Tibial nerve (tissue), 4 donors: ENCODE results near the gene NEDD4L. TPM values are rescaled to one million over a fixed set of nuclear protein-coding genes. Genes with fewer than 3 reads are reported as not detected.

Experiments
- DNase-seq, 2 donors: peaks; one replicate each; pipeline ENCODE4 v3.0.0-alpha.2; 2019; ENCODE audit warnings: low spot score in 2 of 2
- H3K27ac ChIP-seq, 4 donors: fragments of 200-600 bp; sonication (generic) in 3 of 4; one replicate each; pipeline ENCODE4 v1.5.1; 2017 to 2019; ENCODE audit warnings: mild to moderate bottlenecking in 1 of 4
- H3K27me3 ChIP-seq, 2 donors: fragments of 200-600 bp; sonication (generic) in 1 of 2; one replicate each; pipeline versions ENCODE4 v1.5.1 to v1.6.0; 2017 to 2019
- H3K36me3 ChIP-seq, 3 donors: fragments of 200-600 bp; sonication (generic); one replicate each; pipeline ENCODE4 v1.5.1; 2018 to 2019
- H3K4me1 ChIP-seq, 4 donors: fragments of 200-600 bp; sonication (generic) in 3 of 4; one replicate each; pipeline ENCODE4 v1.5.1; 2017 to 2019
- H3K4me3 ChIP-seq, 4 donors: fragments of 200-600 bp; sonication (generic) in 3 of 4; one replicate each; pipeline ENCODE4 v1.5.1; 2017 to 2019; ENCODE audit warnings: mild to moderate bottlenecking in 1 of 4, moderate library complexity in 1 of 4
- H3K9me3 ChIP-seq, 4 donors: fragments of 200-600 bp; sonication (generic) in 3 of 4; one replicate each; pipeline ENCODE4 v1.5.1; 2017 to 2019
- EP300 ChIP-seq, 2 donors: sonication (generic); formaldehyde crosslinking; IDR thresholded peaks; one replicate each; pipeline ENCODE4 v1.6.1; 2017; ENCODE audit warnings: antibody characterized with exemption in 2 of 2, mild to moderate bottlenecking in 1 of 2
- POLR2A ChIP-seq, 2 donors: fragments of 450-650 bp; IDR thresholded peaks; one replicate each; pipeline ENCODE4 v1.6.1; 2017; ENCODE audit warnings: antibody characterized with exemption in 2 of 2, mild to moderate bottlenecking in 2 of 2, moderate library complexity in 2 of 2
- WGBS, 2 donors: methylation state at CpG; one replicate each; pipeline ENCODE4 v1.1.5; 2018; 5-methylcytosine and 5-hydroxymethylcytosine counted together
- total RNA-seq, 4 donors: library from RNA; depleted of rRNA; stranded (reverse); fragments of >200 nt; gene quantifications; one replicate each; pipeline ENCODE4 v1.1.0, GENCODE V29; 2016
- TF ChIP-seq, protein P1 (sequence below), 5 experiments: fragments of 200-600 bp in 3 of 5; fragments of 450-650 bp in 2 of 5; sonication (generic) in 3 of 5; IDR thresholded peaks; one replicate each; pipeline ENCODE4 v1.5.1; 2016 to 2019; ENCODE audit warnings: antibody characterized with exemption in 5 of 5, mild to moderate bottlenecking in 3 of 5, moderate library complexity in 2 of 5

The NEDD4L gene
- total RNA-seq, 4 donors from 2014 or later: 15.3 to 59.9 (median 26.8) TPM

DNA sequence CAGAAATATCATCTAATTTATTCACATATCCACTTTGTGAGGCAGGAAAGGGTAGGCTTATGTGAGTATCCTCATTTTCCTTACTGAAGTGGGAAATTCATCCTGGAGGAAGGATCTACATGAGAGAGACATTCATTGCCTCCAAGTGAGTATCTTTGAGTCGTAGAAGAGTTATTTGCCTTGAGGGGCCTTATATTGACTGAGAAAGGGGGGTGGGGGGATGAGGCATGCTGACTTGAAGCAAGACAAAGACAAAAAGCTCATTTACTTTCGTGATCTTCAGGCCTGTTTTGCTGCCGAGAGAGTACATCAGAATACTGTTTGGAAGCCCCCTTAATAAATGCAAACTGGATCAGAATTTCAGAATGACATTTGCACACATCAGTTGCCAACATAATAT lies 17.6 kb upstream of the NEDD4L start:
- Histone ChIP-seq H3K4me1 (peaks cover 0 to 7% (median 0%) of the 10 kb centered on the region in 4 donors), H3K36me3 (no peaks in the 10 kb centered on the region), H3K27ac (no peak overlapping the region), H3K9me3 (no peaks in the 10 kb centered on the region), H3K27me3 (no peaks in the 10 kb centered on the region), H3K4me3 (no peak overlapping the region)
- WGBS, 2 donors: 58 to 61% methylated on average over 3 of the region's 3 CpGs
- TF ChIP-seq POLR2A (IDR thresholded peaks at IDR 0.05): no peak
- no peak for DNase-seq

DNA sequence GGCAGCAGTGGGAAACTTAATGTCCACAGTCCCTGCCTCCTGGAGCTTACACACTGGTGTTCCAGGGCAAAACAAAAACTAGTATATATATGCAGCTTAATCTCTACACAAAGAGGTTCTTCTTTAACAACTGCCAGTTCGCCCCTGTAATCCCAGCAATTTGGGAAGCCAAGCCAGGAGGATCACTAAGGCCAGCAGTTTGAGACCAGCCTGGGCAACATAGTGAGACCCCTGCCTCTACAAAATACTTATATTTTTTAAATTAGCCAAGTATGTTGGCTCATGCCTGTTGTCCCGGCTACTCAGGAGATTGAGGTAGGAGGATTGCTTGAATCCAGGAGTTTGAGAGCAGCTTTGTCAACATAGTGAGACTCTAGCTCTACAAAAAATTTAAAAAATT lies 17.2 kb upstream of the NEDD4L start:
- H3K9me3 ChIP-seq: no peaks in the 10 kb centered on the region
- peaks cover 0 to 7% (median 0%) of the 10 kb centered on the region in 4 donors for H3K4me1 ChIP-seq
- 66 to 73% methylated on average over 2 of the region's 2 CpGs for WGBS, 2 donors
- no peaks in the 10 kb centered on the region for H3K27me3 ChIP-seq
- H3K36me3 ChIP-seq: no peaks in the 10 kb centered on the region
- TF ChIP-seq, protein P1, sequence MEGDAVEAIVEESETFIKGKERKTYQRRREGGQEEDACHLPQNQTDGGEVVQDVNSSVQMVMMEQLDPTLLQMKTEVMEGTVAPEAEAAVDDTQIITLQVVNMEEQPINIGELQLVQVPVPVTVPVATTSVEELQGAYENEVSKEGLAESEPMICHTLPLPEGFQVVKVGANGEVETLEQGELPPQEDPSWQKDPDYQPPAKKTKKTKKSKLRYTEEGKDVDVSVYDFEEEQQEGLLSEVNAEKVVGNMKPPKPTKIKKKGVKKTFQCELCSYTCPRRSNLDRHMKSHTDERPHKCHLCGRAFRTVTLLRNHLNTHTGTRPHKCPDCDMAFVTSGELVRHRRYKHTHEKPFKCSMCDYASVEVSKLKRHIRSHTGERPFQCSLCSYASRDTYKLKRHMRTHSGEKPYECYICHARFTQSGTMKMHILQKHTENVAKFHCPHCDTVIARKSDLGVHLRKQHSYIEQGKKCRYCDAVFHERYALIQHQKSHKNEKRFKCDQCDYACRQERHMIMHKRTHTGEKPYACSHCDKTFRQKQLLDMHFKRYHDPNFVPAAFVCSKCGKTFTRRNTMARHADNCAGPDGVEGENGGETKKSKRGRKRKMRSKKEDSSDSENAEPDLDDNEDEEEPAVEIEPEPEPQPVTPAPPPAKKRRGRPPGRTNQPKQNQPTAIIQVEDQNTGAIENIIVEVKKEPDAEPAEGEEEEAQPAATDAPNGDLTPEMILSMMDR (IDR thresholded peaks at IDR 0.05): no peak
- TF ChIP-seq POLR2A (IDR thresholded peaks at IDR 0.05): no peak
- no peak for TF ChIP-seq EP300 (IDR thresholded peaks at IDR 0.05)
- no peak for DNase-seq
- H3K4me3 ChIP-seq: no peak overlapping the region
- no peak overlapping the region for H3K27ac ChIP-seq

DNA sequence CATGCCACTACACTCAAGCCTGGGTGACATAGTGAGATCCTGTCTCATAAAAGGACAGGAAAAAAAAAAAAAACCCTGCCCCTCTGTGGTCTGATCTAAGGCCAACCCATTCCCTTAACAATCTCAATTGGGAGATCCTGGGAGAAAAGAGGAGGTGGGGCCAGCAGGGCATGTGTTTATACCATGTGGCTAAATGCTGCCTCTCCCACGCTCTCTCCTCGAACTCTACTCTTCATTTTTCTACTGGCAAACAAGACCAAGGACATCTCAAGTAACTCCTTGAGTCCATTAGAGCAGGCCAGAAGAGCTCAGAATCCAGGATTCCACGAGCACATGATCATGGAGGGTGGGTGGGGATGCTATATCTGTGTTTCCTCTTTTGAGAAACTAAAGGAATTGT lies 16.7 kb upstream of the NEDD4L start:
- Histone ChIP-seq H3K4me3 (no peak overlapping the region), H3K4me1 (peaks cover 0 to 7% (median 0%) of the 10 kb centered on the region in 4 donors), H3K36me3 (no peaks in the 10 kb centered on the region), H3K9me3 (no peaks in the 10 kb centered on the region), H3K27me3 (no peaks in the 10 kb centered on the region), H3K27ac (no peak overlapping the region)
- no peak for TF ChIP-seq POLR2A (IDR thresholded peaks at IDR 0.05)
- TF ChIP-seq, protein P1 (IDR thresholded peaks at IDR 0.05): no peak
- no peak for TF ChIP-seq EP300 (IDR thresholded peaks at IDR 0.05)
- DNase-seq: no peak
- WGBS, 2 donors: 89 to 90% methylated on average over 3 of the region's 3 CpGs

DNA sequence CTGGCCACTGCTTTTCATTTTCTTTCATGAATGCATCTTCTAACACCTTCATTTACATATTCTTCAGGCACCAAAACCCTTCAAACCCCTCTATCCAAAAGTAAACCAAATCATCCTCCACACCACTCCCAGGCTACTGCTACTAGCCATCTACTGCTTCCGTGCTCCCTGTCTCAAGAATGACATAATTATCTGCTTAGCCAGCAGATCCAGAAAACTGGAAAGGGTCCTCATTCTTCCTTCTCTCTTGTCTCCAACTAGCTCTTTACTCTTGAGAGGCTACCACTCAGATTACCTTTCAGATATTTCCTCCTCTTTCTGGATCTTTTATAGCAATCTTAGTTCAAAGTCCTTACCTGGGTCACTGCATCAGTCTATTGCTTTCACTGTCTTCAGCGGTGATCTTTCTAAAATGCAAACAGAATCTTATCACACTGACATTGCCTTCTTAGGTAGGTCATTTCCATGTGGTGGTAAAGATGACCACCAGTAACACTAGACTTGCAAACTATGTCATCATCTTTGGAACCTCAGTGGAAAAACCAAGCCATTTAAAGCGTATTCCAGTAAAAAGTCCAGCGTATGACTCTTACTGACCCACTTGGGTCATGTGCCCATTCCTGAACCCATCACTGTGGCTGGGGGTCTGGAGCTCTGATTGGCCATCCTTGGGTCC lies 15.8 kb upstream of the NEDD4L start:
- H3K36me3 ChIP-seq: no peaks in the 10 kb centered on the region
- DNase-seq: no peak
- peaks cover 0 to 7% (median 0%) of the 10 kb centered on the region in 4 donors for H3K4me1 ChIP-seq
- TF ChIP-seq EP300 (IDR thresholded peaks at IDR 0.05) (no peak), POLR2A (IDR thresholded peaks at IDR 0.05) (no peak)
- 96 to 99% methylated on average over 4 of the region's 4 CpGs for WGBS, 2 donors
- H3K4me3 ChIP-seq: no peak overlapping the region
- H3K27me3 ChIP-seq: no peaks in the 10 kb centered on the region
- H3K9me3 ChIP-seq: no peaks in the 10 kb centered on the region
- H3K27ac ChIP-seq: no peak overlapping the region

DNA sequence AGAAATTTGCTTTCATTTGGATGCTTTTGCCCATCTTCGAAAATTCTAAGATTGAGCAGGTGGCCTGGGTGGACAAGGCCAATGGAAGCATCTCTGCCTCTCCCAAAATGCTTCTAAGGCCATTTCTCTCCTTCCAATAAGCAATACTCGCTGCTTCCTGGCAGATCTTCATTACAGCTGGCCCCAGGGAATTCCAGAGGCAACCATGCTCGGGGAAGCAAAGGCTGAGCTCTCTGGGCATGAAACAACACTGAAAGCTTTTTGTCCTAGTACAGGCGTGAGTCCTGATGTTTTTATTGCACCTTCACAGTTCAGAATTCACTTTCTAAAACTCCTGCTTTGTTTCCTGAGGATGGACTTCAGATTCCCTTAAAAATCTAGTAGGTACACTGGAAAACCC lies 11.8 kb upstream of the NEDD4L start:
- no peaks in the 10 kb centered on the region for H3K27me3 ChIP-seq
- no peaks in the 10 kb centered on the region for H3K9me3 ChIP-seq
- no peak overlapping the region for H3K4me3 ChIP-seq
- TF ChIP-seq EP300 (IDR thresholded peaks at IDR 0.05) (no peak), POLR2A (IDR thresholded peaks at IDR 0.05) (no peak)
- TF ChIP-seq, protein P1 (IDR thresholded peaks at IDR 0.05): no peak
- 56 to 62% methylated on average over 4 of the region's 4 CpGs for whole genome bisulfite sequencing, 2 donors
- H3K27ac ChIP-seq: no peak overlapping the region
- no peaks in the 10 kb centered on the region for H3K4me1 ChIP-seq
- DNase-seq: no peak
- H3K36me3 ChIP-seq: no peaks in the 10 kb centered on the region

DNA sequence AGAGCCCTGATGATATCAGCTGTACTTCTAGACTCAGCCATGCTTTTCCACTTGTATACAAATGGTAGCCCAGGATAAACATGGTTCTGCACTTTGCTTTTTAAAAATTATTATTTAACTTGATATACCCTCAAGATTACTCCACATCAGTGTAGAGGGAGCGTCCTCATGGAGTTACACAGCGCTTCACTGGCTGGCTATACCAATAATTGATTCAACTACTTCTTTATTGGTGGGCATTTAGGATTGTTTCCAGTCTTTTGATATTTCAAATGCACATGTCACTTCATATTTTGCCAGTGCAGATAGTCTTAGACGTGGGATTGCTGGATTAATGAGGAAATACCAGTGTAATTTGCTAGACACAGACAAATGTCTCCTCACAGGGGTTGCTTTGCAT lies 10.8 kb upstream of the NEDD4L start:
- H3K36me3 ChIP-seq: no peaks in the 10 kb centered on the region
- TF ChIP-seq POLR2A (IDR thresholded peaks at IDR 0.05): no peak
- TF ChIP-seq, protein P1 (IDR thresholded peaks at IDR 0.05): no peak
- TF ChIP-seq EP300 (IDR thresholded peaks at IDR 0.05): no peak
- no peaks in the 10 kb centered on the region for H3K4me1 ChIP-seq
- H3K27me3 ChIP-seq: no peaks in the 10 kb centered on the region
- no peak for DNase-seq
- H3K27ac ChIP-seq: no peak overlapping the region
- H3K4me3 ChIP-seq: no peak overlapping the region
- 84 to 85% methylated on average over 3 of the region's 3 CpGs for WGBS, 2 donors
- no peaks in the 10 kb centered on the region for H3K9me3 ChIP-seq
